SK-N-SH treated with all-trans-retinoic acid at 6 μM for 48 hours (cell line): ENCODE measurements around the gene OPN4.

Experiments used
- ESRRG ChIP-seq: fragments of 250-450 bp; sonication (Bioruptor Pico); IDR thresholded peaks from 2 replicates; pipeline ENCODE4 v1.6.1; 2021; ENCODE audit warnings: mild to moderate bottlenecking
- TOX ChIP-seq: fragments of 250-450 bp; sonication (Bioruptor Pico); IDR thresholded peaks from 2 replicates; pipeline ENCODE4 v1.8.0; 2021; ENCODE audit warnings: mild to moderate bottlenecking, moderate library complexity, borderline replicate concordance
- ZC3H10 ChIP-seq: fragments of 250-450 bp; sonication (Bioruptor Pico); IDR thresholded peaks from 2 replicates; pipeline ENCODE4 v1.5.1; 2021; ENCODE audit warnings: mild to moderate bottlenecking, moderate library complexity

DNA sequence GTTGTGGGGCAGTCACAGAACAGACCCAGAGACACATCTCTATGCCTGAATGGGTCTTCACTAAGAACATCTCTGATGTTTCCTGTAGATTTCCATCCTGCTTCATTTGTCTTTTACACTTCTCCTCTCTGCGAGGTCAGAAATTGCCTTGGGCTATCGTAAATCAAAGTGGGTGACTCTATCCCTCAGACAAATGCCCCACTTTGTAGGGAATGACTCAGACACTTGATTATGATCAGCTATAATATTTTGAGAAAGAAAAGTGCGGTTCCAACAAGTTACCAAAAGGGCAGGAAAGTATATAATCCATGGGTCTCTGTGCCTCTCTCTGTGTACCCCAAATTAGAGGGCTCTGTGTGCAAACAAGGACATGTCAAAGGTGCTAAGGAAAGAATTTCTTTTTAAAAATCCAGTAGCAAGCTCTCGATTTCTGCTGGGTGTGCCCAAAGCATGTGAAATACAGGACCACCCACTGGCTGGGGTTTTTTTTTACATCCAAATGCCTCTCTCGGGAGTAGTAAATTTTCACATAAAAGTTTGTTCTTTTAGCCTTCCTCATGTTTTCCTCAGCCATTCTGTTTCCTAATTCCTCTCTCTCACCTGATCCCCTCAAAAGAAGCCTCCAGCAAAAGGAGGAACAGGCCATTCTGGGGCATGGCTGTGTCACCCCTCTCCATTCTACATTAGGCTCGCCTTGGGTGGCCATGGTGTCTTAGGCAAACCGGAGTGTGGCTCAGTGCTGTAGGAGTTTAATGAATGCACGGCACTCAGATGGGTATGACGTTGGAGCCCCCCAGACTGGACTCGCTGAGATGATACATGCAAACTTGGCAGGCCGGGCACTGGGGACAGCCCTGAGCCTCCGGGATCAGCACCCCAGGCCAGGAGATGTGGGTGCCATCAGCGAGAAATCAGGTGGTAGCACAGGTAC is 6.3 kb upstream of the OPN4 start:
- TF ChIP-seq ESRRG (CRISPR knock-in tag), result no peak
- TF ChIP-seq TOX, result no peak
- no peak for TF ChIP-seq ZC3H10
